Measurements from ENCODE around the gene GSTP1.

- TF ChIP-seq CTCF (IDR thresholded peaks at IDR 0.05 in 2 of 3, conservative IDR thresholded peaks at IDR 0.05 in 1 of 3; ENCODE audit: borderline replicate concordance in 1 of 3, insufficient read depth in 1 of 3, low read depth in 2 of 3, low read length in 2 of 3) (no peak), POLR2AphosphoS5 (IDR thresholded peaks at IDR 0.05; ENCODE audit: low read depth, low read length) (peak; percentile 33; the same call in 1 of the 2 replicates), ZBTB33 (IDR thresholded peaks at IDR 0.05; ENCODE audit: extremely low read depth, insufficient replicate concordance, low read length) (no peak), ZFX (IDR thresholded peaks at IDR 0.05) (no peak), EZH2 (IDR thresholded peaks at IDR 0.05) (no peak), SP1 (IDR thresholded peaks at IDR 0.05; ENCODE audit: low read depth) (no peak), MAX (IDR thresholded peaks at IDR 0.05) (no peak), POLR2A (IDR thresholded peaks at IDR 0.05; ENCODE audit: borderline replicate concordance, extremely low read depth, insufficient read depth, insufficient read length) (no peak), CEBPB (IDR thresholded peaks at IDR 0.05; ENCODE audit: low read depth) (no peak), RAD21 (IDR thresholded peaks at IDR 0.05; ENCODE audit: low read depth) (no peak), EZH2phosphoT487 (IDR thresholded peaks at IDR 0.05; ENCODE audit: borderline replicate concordance) (no peak), SRF (IDR thresholded peaks at IDR 0.05; ENCODE audit: low read depth) (no peak), TCF7L2 (IDR thresholded peaks at IDR 0.05; ENCODE audit: borderline replicate concordance, extremely low read depth, insufficient read depth, insufficient read length) (no peak)
- TF ChIP-seq, protein P1, sequence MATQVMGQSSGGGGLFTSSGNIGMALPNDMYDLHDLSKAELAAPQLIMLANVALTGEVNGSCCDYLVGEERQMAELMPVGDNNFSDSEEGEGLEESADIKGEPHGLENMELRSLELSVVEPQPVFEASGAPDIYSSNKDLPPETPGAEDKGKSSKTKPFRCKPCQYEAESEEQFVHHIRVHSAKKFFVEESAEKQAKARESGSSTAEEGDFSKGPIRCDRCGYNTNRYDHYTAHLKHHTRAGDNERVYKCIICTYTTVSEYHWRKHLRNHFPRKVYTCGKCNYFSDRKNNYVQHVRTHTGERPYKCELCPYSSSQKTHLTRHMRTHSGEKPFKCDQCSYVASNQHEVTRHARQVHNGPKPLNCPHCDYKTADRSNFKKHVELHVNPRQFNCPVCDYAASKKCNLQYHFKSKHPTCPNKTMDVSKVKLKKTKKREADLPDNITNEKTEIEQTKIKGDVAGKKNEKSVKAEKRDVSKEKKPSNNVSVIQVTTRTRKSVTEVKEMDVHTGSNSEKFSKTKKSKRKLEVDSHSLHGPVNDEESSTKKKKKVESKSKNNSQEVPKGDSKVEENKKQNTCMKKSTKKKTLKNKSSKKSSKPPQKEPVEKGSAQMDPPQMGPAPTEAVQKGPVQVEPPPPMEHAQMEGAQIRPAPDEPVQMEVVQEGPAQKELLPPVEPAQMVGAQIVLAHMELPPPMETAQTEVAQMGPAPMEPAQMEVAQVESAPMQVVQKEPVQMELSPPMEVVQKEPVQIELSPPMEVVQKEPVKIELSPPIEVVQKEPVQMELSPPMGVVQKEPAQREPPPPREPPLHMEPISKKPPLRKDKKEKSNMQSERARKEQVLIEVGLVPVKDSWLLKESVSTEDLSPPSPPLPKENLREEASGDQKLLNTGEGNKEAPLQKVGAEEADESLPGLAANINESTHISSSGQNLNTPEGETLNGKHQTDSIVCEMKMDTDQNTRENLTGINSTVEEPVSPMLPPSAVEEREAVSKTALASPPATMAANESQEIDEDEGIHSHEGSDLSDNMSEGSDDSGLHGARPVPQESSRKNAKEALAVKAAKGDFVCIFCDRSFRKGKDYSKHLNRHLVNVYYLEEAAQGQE (IDR thresholded peaks at IDR 0.05; ENCODE audit: low read depth) = no peak
These were observed 3.1 kb downstream of the GSTP1 start for GRCh38 chr11:67586568-67587250.

All from HCT116 (cell line).